Daoy (cell line): ENCODE data around the gene FOXD4L1. TPM values are rescaled to one million over a fixed set of nuclear protein-coding genes. Genes with fewer than 3 reads are reported as not detected.
"Not testable (repeated sequence)": the region's sequence is repeated elsewhere in the genome, so short reads cannot be mapped to it uniquely, and the experiment has no call there.

Experiments used
- DNase-seq: peaks from one replicate; pipeline ENCODE4 v3.0.0-alpha.2; 2015; ENCODE audit warnings: low read depth
- total RNA-seq: library from RNA; depleted of rRNA; stranded (reverse); fragments of >200 nt; shearing (Covaris generic); gene quantifications from 2 replicates; pipeline ENCODE4 v1.2.3, GENCODE V29; 2014; rRNA removed

Gene FOXD4L1
- 0.11 TPM in 1 of 2 replicates, not detected in the other for total RNA-seq

- DNase-seq: not testable (repeated sequence)
Observed at GRCh38 chr2:113498365-113498764, at the start of gene FOXD4L1. FOXD4L1 (plus strand) TSS chr2:113498665; CDS start chr2:113499257, 592 bp downstream.

DNA sequence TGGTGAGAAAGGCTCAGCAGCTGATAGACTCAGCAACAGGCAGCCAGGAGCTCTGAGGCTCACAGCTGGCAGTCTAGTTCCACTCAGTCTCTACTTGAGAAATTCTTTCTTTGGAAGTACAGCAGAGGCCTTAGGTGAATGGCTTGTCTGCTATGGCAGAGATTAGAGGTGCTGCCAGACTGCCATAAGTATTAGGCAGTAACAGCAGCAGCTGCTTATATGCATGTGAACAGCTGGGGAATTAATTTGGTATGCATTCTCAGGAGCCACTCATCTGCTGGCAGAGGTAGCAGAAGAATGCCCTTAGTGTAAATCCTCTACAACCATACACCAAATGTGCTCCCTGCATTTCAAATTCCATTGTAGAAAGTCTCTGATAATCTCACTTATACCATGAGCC lies 32.7 kb upstream of the FOXD4L1 start:
- not testable (repeated sequence) for DNase-seq

DNA sequence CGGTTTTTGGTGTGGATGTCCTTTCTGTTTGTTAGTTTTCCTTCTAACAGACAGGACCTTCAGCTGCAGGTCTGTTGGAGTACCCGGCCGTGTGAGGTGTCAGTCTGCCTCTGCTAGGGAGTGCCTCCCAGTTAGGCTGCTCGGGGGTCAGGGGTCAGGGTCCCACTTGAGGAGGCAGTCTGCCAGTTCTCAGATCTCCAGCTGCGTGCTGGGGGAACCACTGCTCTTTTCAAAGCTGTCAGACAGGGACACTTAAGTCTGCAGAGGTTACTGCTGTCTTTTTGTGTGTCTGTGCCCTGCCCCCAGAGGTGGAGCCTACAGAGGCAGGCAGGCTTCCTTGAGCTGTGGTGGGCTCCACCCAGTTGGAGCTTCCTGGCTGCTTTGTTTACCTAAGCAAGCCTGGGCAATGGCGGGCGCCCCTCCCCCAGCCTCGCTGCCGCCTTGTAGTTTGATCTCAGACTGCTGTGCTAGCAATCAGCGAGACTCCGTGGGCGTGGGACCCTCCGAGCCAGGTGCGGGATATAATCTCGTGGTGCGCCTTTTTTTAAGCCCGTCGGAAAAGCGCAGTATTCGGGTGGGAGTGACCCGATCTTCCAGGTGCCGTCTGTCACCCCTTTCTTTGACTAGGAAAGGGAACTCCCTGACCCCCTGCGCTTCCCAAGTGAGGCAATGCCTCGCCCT lies 21.6 kb upstream of the FOXD4L1 start:
- not testable (repeated sequence) for DNase-seq

GRCh38 chr2:113496527-113496926 lies 1.9 kb upstream of the FOXD4L1 start:
- not testable (repeated sequence) for DNase-seq

GRCh38 chr2:113499019-113499885 lies 787 bp downstream of the FOXD4L1 start:
- DNase-seq: not testable (repeated sequence)

GRCh38 chr2:113499886-113500722 lies 1.6 kb downstream of the FOXD4L1 start:
- not testable (repeated sequence) for DNase-seq

DNA sequence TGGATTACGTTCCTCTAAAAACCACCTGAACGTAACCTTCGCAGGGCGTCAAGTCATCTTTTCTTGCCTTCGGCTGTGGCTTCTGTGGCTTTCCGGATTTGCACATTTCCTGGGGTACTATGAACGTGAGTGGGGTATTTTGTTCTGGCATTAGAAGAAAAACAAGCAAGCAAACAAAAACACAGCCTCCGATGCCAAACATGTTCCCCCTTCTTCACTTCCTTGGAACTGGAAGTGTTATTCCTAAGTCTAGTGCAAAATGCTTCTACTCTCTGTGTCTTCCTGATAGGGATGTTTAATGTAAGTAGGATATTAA lies 2.2 kb downstream of the FOXD4L1 start:
- DNase-seq: not testable (repeated sequence)

- DNase-seq: peak; percentile 3
Observed at GRCh38 chr2:113502216-113503093, 4.0 kb downstream of the FOXD4L1 start.

GRCh38 chr2:113503094-113504042 lies 4.9 kb downstream of the FOXD4L1 start:
- peak; percentile 20 for DNase-seq

- DNase-seq: peak; percentile 1
Observed at GRCh38 chr2:113504081-113504480, 5.6 kb downstream of the FOXD4L1 start.

GRCh38 chr2:113507394-113508140 lies 9.1 kb downstream of the FOXD4L1 start:
- not testable (repeated sequence) for DNase-seq

DNA sequence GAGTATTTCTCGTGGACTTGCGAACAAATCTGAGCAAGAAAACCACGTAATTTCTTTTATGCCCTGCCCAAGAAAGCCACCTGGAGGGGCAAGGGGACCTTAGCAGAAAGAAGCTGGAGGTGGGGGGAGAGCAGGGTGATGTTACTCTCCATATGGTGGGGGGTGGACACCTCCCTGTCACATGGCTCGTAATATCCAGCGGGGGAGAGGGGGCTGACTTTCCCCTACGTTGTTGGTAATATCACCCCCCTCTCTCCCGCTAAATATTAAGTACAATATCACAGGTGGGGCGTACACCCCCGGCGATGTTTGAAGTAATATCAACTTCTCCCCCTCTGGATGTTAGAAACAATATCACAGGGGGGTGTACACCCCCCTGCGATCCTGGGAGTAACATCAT lies 9.7 kb downstream of the FOXD4L1 start:
- DNase-seq: not testable (repeated sequence)

DNA sequence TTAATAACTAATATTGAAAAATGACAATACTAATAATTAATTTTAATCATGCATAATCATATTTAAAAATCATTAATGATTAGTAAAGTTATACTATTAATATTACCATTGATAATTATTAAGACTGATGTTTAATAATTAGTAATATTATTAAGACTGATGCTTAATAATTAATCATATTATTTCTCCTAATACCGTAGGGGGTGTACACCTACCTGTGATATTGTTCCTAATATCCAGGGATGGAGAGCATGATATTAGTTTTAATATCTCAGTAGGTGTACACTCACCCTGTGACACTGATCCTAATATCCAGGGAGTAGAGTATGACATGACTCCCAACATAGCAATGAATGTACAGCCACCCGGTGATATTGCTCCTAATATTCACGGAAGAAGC lies 12.4 kb downstream of the FOXD4L1 start:
- not testable (repeated sequence) for DNase-seq

DNA sequence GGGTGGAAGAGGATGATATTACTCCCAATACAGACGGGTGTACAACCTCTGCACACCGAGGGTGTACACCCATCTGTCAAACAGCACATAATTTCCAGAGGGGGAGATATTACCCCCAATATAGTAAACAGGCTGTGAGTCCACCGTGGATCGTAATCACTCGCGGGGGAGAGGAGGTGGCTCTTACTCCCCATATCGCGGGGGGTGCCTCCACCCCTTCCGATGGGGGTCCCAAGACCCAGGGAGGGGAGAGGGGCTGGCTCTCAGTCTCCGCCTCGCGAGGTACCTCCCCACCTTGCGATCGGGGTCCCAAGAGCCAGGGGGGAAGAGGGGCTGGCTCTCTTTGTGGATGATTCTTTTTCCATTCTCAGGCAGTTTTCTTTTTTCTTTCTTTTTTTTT lies 13.4 kb downstream of the FOXD4L1 start:
- not testable (repeated sequence) for DNase-seq

GRCh38 chr2:113515457-113515856 lies 17.0 kb downstream of the FOXD4L1 start:
- DNase-seq: not testable (repeated sequence)

DNA sequence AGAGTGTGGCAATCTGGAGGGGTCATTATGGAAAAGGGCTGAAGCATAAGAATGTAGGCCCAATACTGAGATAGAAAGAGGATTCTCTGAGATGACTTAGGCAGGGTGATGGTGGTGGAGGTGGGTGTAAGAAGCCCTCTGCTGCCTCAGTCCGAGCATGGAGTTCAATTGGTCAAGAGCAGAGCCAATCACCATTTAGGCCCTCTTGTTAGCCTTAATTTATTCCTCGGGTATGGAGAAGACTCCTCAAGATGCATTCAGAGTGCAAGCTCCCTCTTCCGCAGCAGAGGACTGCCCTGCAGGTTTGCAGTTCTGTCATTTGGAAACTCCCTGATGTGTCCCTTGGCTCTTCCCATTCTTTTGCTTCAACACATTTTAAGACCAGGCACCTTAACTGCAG lies 17.5 kb downstream of the FOXD4L1 start:
- DNase-seq: not testable (repeated sequence)

- not testable (repeated sequence) for DNase-seq
Observed at GRCh38 chr2:113517025-113517424, 18.6 kb downstream of the FOXD4L1 start.

GRCh38 chr2:113520837-113521236 lies 22.4 kb downstream of the FOXD4L1 start:
- not testable (repeated sequence) for DNase-seq

GRCh38 chr2:113521492-113521891 lies 23.0 kb downstream of the FOXD4L1 start:
- peak; percentile 3 for DNase-seq
